ENCODE results near the gene CPSF7. TPM values are rescaled to one million over a fixed set of nuclear protein-coding genes. Genes with fewer than 3 reads are reported as not detected.
A peak's percentile ranks its signal among the peaks of the same experiment; 100 is the strongest.

Gene CPSF7
- total RNA-seq, 1 experiment from 2014 or later, result 96.1 TPM

- H3K27ac ChIP-seq (ENCODE audit: low read length), result peak overlapping the region; percentile 99
- H3K4me1 ChIP-seq (ENCODE audit: control insufficient read depth, insufficient read depth, low read length), result peaks cover 12% of the 10 kb centered on the region
- H3K27me3 ChIP-seq (ENCODE audit: control insufficient read depth, insufficient read depth, low read length), result no peaks in the 10 kb centered on the region
- H3K4me3 ChIP-seq (ENCODE audit: low read depth in 2 of 2, low read length in 2 of 2), result peak overlapping the region; percentile 94 to 95
- no peaks in the 10 kb centered on the region for H3K9me3 ChIP-seq (ENCODE audit: control insufficient read depth, insufficient read depth, low read depth, low read length)
- CTCF ChIA-PET, result interaction anchor here (0.6 to 2.2 kb wide), 3 partner anchors 23 to 48 kb away, joined by 5 to 13 read pairs (median 13); no protein-coding TSS in a partner anchor
- H3K36me3 ChIP-seq (ENCODE audit: control insufficient read depth, insufficient read depth, low read length), result peaks cover 25% of the 10 kb centered on the region
- in situ Hi-C loops (cut with HindIII; ENCODE audit: low pct_unique_long_range_greater_than_20kb, low sequenced_read_pairs) (no loop called here), intact Hi-C loops (cut with micrococcal nuclease; ENCODE audit: unreplicated experiment) (no loop called here)
- ATAC-seq, result peak; percentile 24
- POLR2A ChIA-PET, result interaction anchor here (0.5 to 2.5 kb wide), 5 partner anchors 8 to 69 kb away, joined by 3 to 11 read pairs (median 9); partner anchors contain the start of genes CPSF7 and SDHAF2
- TSS peak; percentile 94 for BruUV-seq (replicated peaks)
- no peak for DNase-seq (ENCODE audit: low read depth, low spot score)
- TF ChIP-seq TCF7L2 (IDR thresholded peaks at IDR 0.05; ENCODE audit: low read depth, low read length), result no peak
- no peak for TF ChIP-seq CTCF (IDR thresholded peaks at IDR 0.05)
- TF ChIP-seq SIN3A (IDR thresholded peaks at IDR 0.05; ENCODE audit: borderline replicate concordance, insufficient read depth, low read depth, low read length), result no peak
- no peak for TF ChIP-seq REST (IDR thresholded peaks at IDR 0.05; ENCODE audit: insufficient read depth in 1 of 2, low read depth in 2 of 2, low read length in 1 of 2)
- TF ChIP-seq POLR2AphosphoS5 (IDR thresholded peaks at IDR 0.05; ENCODE audit: low read depth, low read length), result no peak
Observed at GRCh38 chr11:61362542-61362875, 67.3 kb downstream of the CPSF7 start.

GRCh38 chr11:61361741-61362541, 67.8 kb downstream of the CPSF7 start, which contains the start of the genes CYB561A3 and TMEM138:
CYB561A3 (minus strand) TSS chr11:61361882; CDS start chr11:61356713, 5,169 bp downstream.
TMEM138 (plus strand) TSS chr11:61362374; CDS start chr11:61364391, 2,017 bp downstream.
- CTCF ChIA-PET, result interaction anchor here (0.8 to 2.2 kb wide), 3 partner anchors 24 to 446 kb away, joined by 3 to 13 read pairs (median 5); no protein-coding TSS in a partner anchor
- BruUV-seq (replicated peaks), result no TSS peak
- H3K4me1 ChIP-seq (ENCODE audit: control insufficient read depth, insufficient read depth, low read length), result peaks cover 12% of the 10 kb centered on the region
- in situ Hi-C loops (cut with HindIII; ENCODE audit: low pct_unique_long_range_greater_than_20kb, low sequenced_read_pairs), result no loop called here
- 0 out of 2 replicates have a peak, but pooled peaks have one; percentile 26 for TF ChIP-seq TCF7L2 (IDR thresholded peaks at IDR 0.05; ENCODE audit: low read depth, low read length)
- no peak for TF ChIP-seq REST (IDR thresholded peaks at IDR 0.05; ENCODE audit: insufficient read depth in 1 of 2, low read depth in 2 of 2, low read length in 1 of 2)
- TF ChIP-seq SIN3A (IDR thresholded peaks at IDR 0.05; ENCODE audit: borderline replicate concordance, insufficient read depth, low read depth, low read length), result 0 out of 2 replicates have a peak, but pooled peaks have one; percentile 57
- TF ChIP-seq CTCF (IDR thresholded peaks at IDR 0.05), result no peak
- peak; percentile 75 for TF ChIP-seq POLR2AphosphoS5 (IDR thresholded peaks at IDR 0.05; ENCODE audit: low read depth, low read length)
- ATAC-seq, result peak; percentile 97
- no peaks in the 10 kb centered on the region for H3K27me3 ChIP-seq (ENCODE audit: control insufficient read depth, insufficient read depth, low read length)
- peak within 1 kb of the TSS; percentile 99 for H3K27ac ChIP-seq (ENCODE audit: low read length)
- H3K36me3 ChIP-seq (ENCODE audit: control insufficient read depth, insufficient read depth, low read length), result peaks cover 20% of the 10 kb centered on the region
- peak within 1 kb of the TSS; percentile 94 to 95 for H3K4me3 ChIP-seq (ENCODE audit: low read depth in 2 of 2, low read length in 2 of 2)
- peak; percentile 77 for DNase-seq (ENCODE audit: low read depth, low spot score)
- POLR2A ChIA-PET, result interaction anchor here (0.5 to 2.5 kb wide), 7 partner anchors 9 to 1696 kb away, joined by 3 to 11 read pairs (median 5); no protein-coding TSS in a partner anchor
- no peaks in the 10 kb centered on the region for H3K9me3 ChIP-seq (ENCODE audit: control insufficient read depth, insufficient read depth, low read depth, low read length)
- intact Hi-C loops (cut with micrococcal nuclease; ENCODE audit: unreplicated experiment), result no loop called here
